Measurements from ENCODE around the gene ICA1. TPM values are rescaled to one million over a fixed set of nuclear protein-coding genes. Genes with fewer than 3 reads are reported as not detected.

ICA1 gene
- total and polyA plus RNA-seq, 2 of the 4 experiments (the other 2 are of a cell fraction), result not detected

- intact Hi-C loops (cut with micrococcal nuclease), result no loop called here
- no peak overlapping the region for H2AK9ac ChIP-seq (replicated peaks; ENCODE audit: low read depth, low read length, poor library complexity)
- no peak overlapping the region for H3K27ac ChIP-seq (ENCODE audit: insufficient read depth, low read length)
- no peak overlapping the region for H4K5ac ChIP-seq (ENCODE audit: low read depth, low read length)
- no peak overlapping the region for H3K4me2 ChIP-seq (ENCODE audit: low read depth, low read length)
- no peak overlapping the region for H2BK15ac ChIP-seq (ENCODE audit: low read depth, low read length)
- H4K91ac ChIP-seq (ENCODE audit: insufficient read depth, low read depth, low read length), result no peak overlapping the region
- H3K79me1 ChIP-seq (ENCODE audit: low read depth in 1 of 2, low read length in 2 of 2), result no peaks in the 10 kb centered on the region
- ChIA-PET POLR2A (ENCODE audit: unreplicated experiment) (no interaction called here), CTCF (no interaction called here)
- H3K4me1 ChIP-seq (ENCODE audit: control insufficient read depth, insufficient read depth, low read length), result no peaks in the 10 kb centered on the region
- no peaks in the 10 kb centered on the region for H3K9me3 ChIP-seq (ENCODE audit: control insufficient read depth, insufficient read depth, low read length)
- H3K9me1 ChIP-seq (ENCODE audit: insufficient read depth, low read length), result no peaks in the 10 kb centered on the region
- no peak overlapping the region for H4K8ac ChIP-seq (ENCODE audit: low read depth in 2 of 2, low read length in 2 of 2)
- H3K23ac ChIP-seq (ENCODE audit: low read depth, low read length), result no peak overlapping the region
- H2AFZ ChIP-seq (replicated peaks; ENCODE audit: low read length, poor library complexity), result no peak overlapping the region
- in situ Hi-C loops (cut with MboI; ENCODE audit: low sequenced_read_pairs), result no loop called here
- no peak overlapping the region for H3K56ac ChIP-seq (ENCODE audit: extremely low read depth, insufficient read depth, low read length)
- no peak for TF ChIP-seq POLR2A (IDR thresholded peaks at IDR 0.05; ENCODE audit: low read depth, low read length)
- TF ChIP-seq RCOR1 (IDR thresholded peaks at IDR 0.05; ENCODE audit: insufficient replicate concordance, low read length), result no peak
- no peak for TF ChIP-seq ELK1 (IDR thresholded peaks at IDR 0.05; ENCODE audit: borderline replicate concordance, low read depth, low read length)
- no peak for TF ChIP-seq USF2 (IDR thresholded peaks at IDR 0.05; ENCODE audit: low read depth, low read length)
- TF ChIP-seq NFE2L2 (IDR thresholded peaks at IDR 0.05; ENCODE audit: low read depth, low read length), result no peak
- TF ChIP-seq RFX5 (IDR thresholded peaks at IDR 0.05; ENCODE audit: low read depth, low read length), result no peak
- TF ChIP-seq MXI1 (IDR thresholded peaks at IDR 0.05; ENCODE audit: borderline replicate concordance, low read depth, low read length), result no peak
- TF ChIP-seq CEBPB (IDR thresholded peaks at IDR 0.05; ENCODE audit: low read depth, low read length), result no peak
- no peak for TF ChIP-seq BHLHE40 (IDR thresholded peaks at IDR 0.05; ENCODE audit: low read depth, low read length)
- no peak for TF ChIP-seq MAFK (IDR thresholded peaks at IDR 0.05; ENCODE audit: low read depth, low read length)
- TF ChIP-seq FOS (IDR thresholded peaks at IDR 0.05; ENCODE audit: low read depth, low read length), result no peak
- ATAC-seq (ENCODE audit: low read depth), result no peak
- BruUV-seq (replicated peaks), result no TSS peak
- no peak overlapping the region for H3K9ac ChIP-seq (ENCODE audit: low read depth, low read length)
- no peak overlapping the region for H3K14ac ChIP-seq (replicated peaks; ENCODE audit: low read depth, low read length)
- DNase-seq, result no peak
- H2BK20ac ChIP-seq (ENCODE audit: low read depth, low read length), result no peak overlapping the region
- no peak overlapping the region for H2BK5ac ChIP-seq (ENCODE audit: low read depth, low read length, poor library complexity, severe bottlenecking)
- no peak overlapping the region for H3K4ac ChIP-seq (ENCODE audit: low read depth, low read length)
- no peaks in the 10 kb centered on the region for H3K36me3 ChIP-seq (ENCODE audit: control insufficient read depth, insufficient read depth, low read length)
- no peak overlapping the region for H3K18ac ChIP-seq (ENCODE audit: low read depth, low read length)
- no peaks in the 10 kb centered on the region for H3K27me3 ChIP-seq (ENCODE audit: control insufficient read depth, insufficient read depth, low read length)
- dilution Hi-C loops (cut with HindIII; ENCODE audit: low sequenced_read_pairs, unreplicated experiment), result no loop called here
- H4K20me1 ChIP-seq (ENCODE audit: insufficient read depth, low read length), result no peaks in the 10 kb centered on the region
- no peak overlapping the region for H2BK120ac ChIP-seq (ENCODE audit: low read depth, low read length)
- H2AK5ac ChIP-seq (ENCODE audit: low read depth, low read length), result no peak overlapping the region
- no peak overlapping the region for H3K4me3 ChIP-seq (ENCODE audit: insufficient read depth, low read depth, low read length)
These were observed 33.9 kb downstream of the ICA1 start for GRCh38 chr7:8228068-8228467.

Data from IMR-90 (cell line).